ENCODE data around the gene B4GALNT1. TPM values are rescaled to one million over a fixed set of nuclear protein-coding genes. Genes with fewer than 3 reads are reported as not detected.
"Not testable (repeated sequence)": the region's sequence is repeated elsewhere in the genome, so short reads cannot be mapped to it uniquely, and the experiment has no call there.

The B4GALNT1 gene
- total RNA-seq, 4 donors from 2014 or later, result 2.9 to 14.1 (median 3.9) TPM

- DNase-seq, result no peak
- Histone ChIP-seq H3K36me3 (no peaks in the 10 kb centered on the region), H3K4me3 (no peak overlapping the region), H3K27me3 (peaks cover 0 to 9% of the 10 kb centered on the region in 2 donors), H3K27ac (no peak overlapping the region), H3K4me1 (no peaks in the 10 kb centered on the region), H3K9me3 (no peaks in the 10 kb centered on the region)
- no peak for TF ChIP-seq CTCF (IDR thresholded peaks at IDR 0.05)
- TF ChIP-seq POLR2A (IDR thresholded peaks at IDR 0.05), result no peak
- intact Hi-C loops (cut with DNase I; ENCODE audit: low total_unique reads), result no loop called here
Measured at GRCh38 chr12:57640175-57641042, 7.4 kb upstream of the B4GALNT1 start.

GRCh38 chr12:57638096-57638495 is 5.1 kb upstream of the B4GALNT1 start:
- no peak for DNase-seq
- Histone ChIP-seq H3K4me3 (no peak overlapping the region), H3K27ac (no peak overlapping the region), H3K36me3 (no peaks in the 10 kb centered on the region), H3K27me3 (peaks cover 0 to 9% of the 10 kb centered on the region in 2 donors), H3K4me1 (no peaks in the 10 kb centered on the region), H3K9me3 (no peaks in the 10 kb centered on the region)
- TF ChIP-seq CTCF (IDR thresholded peaks at IDR 0.05), result no peak
- TF ChIP-seq POLR2A (IDR thresholded peaks at IDR 0.05), result no peak
- intact Hi-C loops (cut with DNase I; ENCODE audit: low total_unique reads), result no loop called here

- Histone ChIP-seq H3K4me3 (no peak overlapping the region), H3K27me3 (peaks cover 0 to 9% of the 10 kb centered on the region in 2 donors)
- intact Hi-C loops (cut with DNase I; ENCODE audit: low total_unique reads), result no loop called here
Measured at GRCh38 chr12:57637364-57637763, 4.4 kb upstream of the B4GALNT1 start.

GRCh38 chr12:57636731-57637130 is 3.7 kb upstream of the B4GALNT1 start:
- H3K4me1 ChIP-seq; H3K27me3 ChIP-seq; DNase-seq; H3K36me3 ChIP-seq; H3K27ac ChIP-seq; intact Hi-C loops (cut with DNase I; ENCODE audit: low total_unique reads); H3K9me3 ChIP-seq; H3K4me3 ChIP-seq: not testable (repeated sequence)

More at GRCh38 chr12:57637364-57637763, 4.4 kb upstream of the B4GALNT1 start:
- no peaks in the 10 kb centered on the region for H3K9me3 ChIP-seq
- no peaks in the 10 kb centered on the region for H3K36me3 ChIP-seq
- DNase-seq, result no peak
- TF ChIP-seq POLR2A (IDR thresholded peaks at IDR 0.05) (no peak), CTCF (IDR thresholded peaks at IDR 0.05) (no peak)
- no peaks in the 10 kb centered on the region for H3K4me1 ChIP-seq
- H3K27ac ChIP-seq, result no peak overlapping the region

- Histone ChIP-seq H3K36me3 (no peaks in the 10 kb centered on the region), H3K4me1 (no peaks in the 10 kb centered on the region), H3K4me3 (peak overlapping the region; percentile 37 to 42), H3K27me3 (peaks cover 0 to 9% of the 10 kb centered on the region in 2 donors), H3K9me3 (no peaks in the 10 kb centered on the region), H3K27ac (no peak overlapping the region)
- intact Hi-C loops (cut with DNase I; ENCODE audit: low total_unique reads), result no loop called here
- no peak for TF ChIP-seq CTCF (IDR thresholded peaks at IDR 0.05)
- no peak for TF ChIP-seq POLR2A (IDR thresholded peaks at IDR 0.05)
- DNase-seq, result no peak
Measured at GRCh38 chr12:57632073-57632957, 686 bp downstream of the B4GALNT1 start.
